PFSK-1 (cell line): ENCODE results near the gene FOXP2.

Experiments
- POLR2AphosphoS5 ChIP-seq: IDR thresholded peaks from 2 replicates; pipeline ENCODE4 v1.6.1; 2012; ENCODE audit warnings: low read depth, mild to moderate bottlenecking, control low read depth, low read length, moderate library complexity
- TAF1 ChIP-seq: IDR thresholded peaks from 2 replicates; pipeline ENCODE4 v1.6.1; 2012; ENCODE audit warnings: low read length, control low read depth, borderline replicate concordance; ENCODE audit not compliant: insufficient read depth
- TF ChIP-seq, protein P1 (sequence below), 2 experiments: IDR thresholded peaks; 2 replicates each; pipeline versions ENCODE4 v1.6.1 to v1.8.0; 2011 to 2012; ENCODE audit warnings: low read depth in 2 of 2, low read length in 2 of 2, control low read depth in 1 of 2, inconsistent platforms in 1 of 2, mild to moderate bottlenecking in 1 of 2, moderate library complexity in 1 of 2; ENCODE audit not compliant: insufficient read depth in 1 of 2

DNA sequence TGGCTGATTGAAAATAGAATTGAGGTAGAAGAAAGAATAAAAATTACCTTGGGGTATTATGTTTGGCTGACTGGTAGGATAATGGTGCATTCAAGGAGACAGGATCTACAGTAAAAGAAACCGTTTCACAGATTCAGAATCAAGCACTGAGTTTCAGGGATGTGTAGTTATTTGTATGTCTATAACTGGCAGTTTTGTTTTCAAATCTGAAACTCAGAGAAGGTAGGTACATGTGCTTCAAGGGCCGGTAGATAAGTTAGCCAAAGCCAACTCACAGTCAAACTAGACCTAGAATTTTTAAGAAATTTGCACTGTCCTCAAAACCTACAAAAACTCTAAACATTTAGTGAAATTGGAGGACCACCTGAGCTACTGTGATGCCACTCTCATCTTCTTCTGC lies 191.5 kb downstream of the FOXP2 start:
- TF ChIP-seq TAF1 (no peak), POLR2AphosphoS5 (no peak)
- TF ChIP-seq, protein P1, sequence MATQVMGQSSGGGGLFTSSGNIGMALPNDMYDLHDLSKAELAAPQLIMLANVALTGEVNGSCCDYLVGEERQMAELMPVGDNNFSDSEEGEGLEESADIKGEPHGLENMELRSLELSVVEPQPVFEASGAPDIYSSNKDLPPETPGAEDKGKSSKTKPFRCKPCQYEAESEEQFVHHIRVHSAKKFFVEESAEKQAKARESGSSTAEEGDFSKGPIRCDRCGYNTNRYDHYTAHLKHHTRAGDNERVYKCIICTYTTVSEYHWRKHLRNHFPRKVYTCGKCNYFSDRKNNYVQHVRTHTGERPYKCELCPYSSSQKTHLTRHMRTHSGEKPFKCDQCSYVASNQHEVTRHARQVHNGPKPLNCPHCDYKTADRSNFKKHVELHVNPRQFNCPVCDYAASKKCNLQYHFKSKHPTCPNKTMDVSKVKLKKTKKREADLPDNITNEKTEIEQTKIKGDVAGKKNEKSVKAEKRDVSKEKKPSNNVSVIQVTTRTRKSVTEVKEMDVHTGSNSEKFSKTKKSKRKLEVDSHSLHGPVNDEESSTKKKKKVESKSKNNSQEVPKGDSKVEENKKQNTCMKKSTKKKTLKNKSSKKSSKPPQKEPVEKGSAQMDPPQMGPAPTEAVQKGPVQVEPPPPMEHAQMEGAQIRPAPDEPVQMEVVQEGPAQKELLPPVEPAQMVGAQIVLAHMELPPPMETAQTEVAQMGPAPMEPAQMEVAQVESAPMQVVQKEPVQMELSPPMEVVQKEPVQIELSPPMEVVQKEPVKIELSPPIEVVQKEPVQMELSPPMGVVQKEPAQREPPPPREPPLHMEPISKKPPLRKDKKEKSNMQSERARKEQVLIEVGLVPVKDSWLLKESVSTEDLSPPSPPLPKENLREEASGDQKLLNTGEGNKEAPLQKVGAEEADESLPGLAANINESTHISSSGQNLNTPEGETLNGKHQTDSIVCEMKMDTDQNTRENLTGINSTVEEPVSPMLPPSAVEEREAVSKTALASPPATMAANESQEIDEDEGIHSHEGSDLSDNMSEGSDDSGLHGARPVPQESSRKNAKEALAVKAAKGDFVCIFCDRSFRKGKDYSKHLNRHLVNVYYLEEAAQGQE (IDR thresholded peaks at IDR 0.05; ENCODE audit: insufficient read depth in 1 of 2, low read depth in 2 of 2, low read length in 2 of 2), result no peak
